K562 treated with DMSO at 1 percent for 4 hours (cell line): Measurements from ENCODE around the gene KRT79. TPM values are rescaled to one million over a fixed set of nuclear protein-coding genes. Genes with fewer than 3 reads are reported as not detected.

Experiments
- total RNA-seq: library from RNA; unstranded; fragments of 300-600 nt; gene quantifications from 2 replicates; pipeline ENCODE4 v1.2.3, GENCODE V29; 2022; ENCODE audit not compliant: insufficient read depth

Gene KRT79
- not detected in 2 replicates for total RNA-seq

GRCh38 chr12:52833922-52834726 lies at the start of gene KRT79:
KRT79 (minus strand) TSS chr12:52834311; CDS start chr12:52834260, 51 bp downstream.

GRCh38 chr12:52848661-52849255 lies 14.6 kb upstream of the KRT79 start, which contains the start of gene KRT78:
KRT78 (minus strand) TSS chr12:52848994; CDS start chr12:52848930, 64 bp downstream.

GRCh38 chr12:52813885-52814709 lies 20.0 kb downstream of the KRT79 start, which contains the start of gene KRT4:
KRT4 (minus strand) TSS chr12:52814116; CDS start chr12:52814058, 58 bp downstream.

GRCh38 chr12:52795694-52796428 lies 38.2 kb downstream of the KRT79 start, which contains the start of gene KRT3:
KRT3 (minus strand) TSS chr12:52796117; CDS start chr12:52796042, 75 bp downstream.

GRCh38 chr12:52776913-52777395 lies 57.2 kb downstream of the KRT79 start, which contains the start of gene KRT76:
KRT76 (minus strand) TSS chr12:52777345; CDS start chr12:52777291, 54 bp downstream.

Other genes starting within 250 kb of the KRT79 start
- gene KRT72, start 232.8 kb downstream of the KRT79 start, total RNA-seq = 0.35 TPM in 1 of 2 replicates, not detected in the other
- gene KRT73, start 215.8 kb downstream of the KRT79 start, total RNA-seq = not detected in 2 replicates
- 0.84 TPM in 1 of 2 replicates, not detected in the other for gene KRT2, start 182.1 kb downstream of the KRT79 start, total RNA-seq
- not detected in 2 replicates for gene KRT1, start 153.9 kb downstream of the KRT79 start, total RNA-seq
- not detected in 2 replicates for gene KRT77, start 130.8 kb downstream of the KRT79 start, total RNA-seq
- not detected in 2 replicates for gene KRT76, start 57.0 kb downstream of the KRT79 start, total RNA-seq
- gene KRT3, start 38.2 kb downstream of the KRT79 start, total RNA-seq = not detected in 2 replicates
- gene KRT4, start 20.2 kb downstream of the KRT79 start, total RNA-seq = not detected in 2 replicates
- gene KRT78, start 14.7 kb upstream of the KRT79 start, total RNA-seq = not detected in 2 replicates
- 491 and 520 TPM in 2 replicates for gene KRT8, start 70.8 kb upstream of the KRT79 start, total RNA-seq
- 335 and 369 TPM in 2 replicates for gene KRT18, start 114.8 kb upstream of the KRT79 start, total RNA-seq
- gene EIF4B, start 172.1 kb upstream of the KRT79 start, total RNA-seq = 328 TPM in 2 replicates
- gene TNS2, start 215.8 kb upstream of the KRT79 start, total RNA-seq = 1.4 and 1.5 TPM in 2 replicates
- gene SPRYD3, start 245.1 kb upstream of the KRT79 start, total RNA-seq = 9.6 and 12.4 TPM in 2 replicates